Measurements from ENCODE around the gene C17orf50. TPM values are rescaled to one million over a fixed set of nuclear protein-coding genes. Genes with fewer than 3 reads are reported as not detected.

The C17orf50 gene
- total RNA-seq, 4 donors from 2014 or later, result not detected

DNA sequence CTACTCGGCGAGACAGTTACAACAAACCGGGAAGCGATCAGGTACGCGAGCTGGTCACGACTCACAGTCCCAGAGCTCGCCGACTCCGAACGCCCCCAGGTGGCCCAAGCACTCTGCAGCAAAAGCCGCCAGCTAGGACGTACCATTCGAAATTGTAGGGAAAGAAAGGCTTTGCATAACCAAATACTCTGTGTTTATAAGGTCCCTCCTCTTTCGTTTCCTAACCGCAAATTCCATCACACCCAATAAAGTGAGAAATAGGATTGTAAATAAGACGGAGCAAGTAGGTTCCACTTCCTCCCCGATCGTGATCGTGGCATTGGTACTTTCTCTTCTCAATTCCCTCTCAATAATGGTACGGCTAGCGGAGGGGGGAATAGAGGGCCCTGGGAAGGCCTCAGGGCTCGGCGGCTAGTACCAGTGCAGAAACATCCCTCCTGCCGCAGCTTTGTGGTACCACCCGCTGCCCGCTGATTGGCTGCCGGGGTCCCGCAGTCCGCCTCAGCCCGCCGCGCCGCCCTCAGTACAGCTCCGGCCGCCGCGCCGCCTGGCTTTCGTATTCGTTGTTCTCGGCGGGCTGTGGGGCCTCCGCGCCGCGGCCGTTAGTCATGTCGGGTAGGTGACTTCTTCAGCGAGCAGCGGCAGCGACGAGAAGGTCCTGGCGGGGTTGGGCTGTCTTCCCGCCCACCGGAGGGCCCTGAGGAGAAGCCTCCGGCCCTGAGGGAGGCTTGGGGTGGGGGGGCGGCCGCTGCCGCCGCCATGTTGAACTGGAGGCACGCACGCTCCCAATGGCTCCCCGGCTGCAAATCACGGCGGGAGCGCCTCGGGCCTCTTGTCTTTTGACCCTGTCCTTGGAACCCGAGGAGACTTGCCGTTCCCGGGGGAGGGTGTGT, 48.5 kb downstream of the C17orf50 start, which contains the start of gene TAF15:
TAF15 (plus strand) TSS at position 523 of the 893 bp plus-strand sequence; CDS start at position 609, 86 bp downstream.
- no peaks in the 10 kb centered on the region for H3K27me3 ChIP-seq
- no peaks in the 10 kb centered on the region for H3K9me3 ChIP-seq
- peak; percentile 99 to 100 for TF ChIP-seq POLR2A (IDR thresholded peaks at IDR 0.05)
- TF ChIP-seq, protein P1, sequence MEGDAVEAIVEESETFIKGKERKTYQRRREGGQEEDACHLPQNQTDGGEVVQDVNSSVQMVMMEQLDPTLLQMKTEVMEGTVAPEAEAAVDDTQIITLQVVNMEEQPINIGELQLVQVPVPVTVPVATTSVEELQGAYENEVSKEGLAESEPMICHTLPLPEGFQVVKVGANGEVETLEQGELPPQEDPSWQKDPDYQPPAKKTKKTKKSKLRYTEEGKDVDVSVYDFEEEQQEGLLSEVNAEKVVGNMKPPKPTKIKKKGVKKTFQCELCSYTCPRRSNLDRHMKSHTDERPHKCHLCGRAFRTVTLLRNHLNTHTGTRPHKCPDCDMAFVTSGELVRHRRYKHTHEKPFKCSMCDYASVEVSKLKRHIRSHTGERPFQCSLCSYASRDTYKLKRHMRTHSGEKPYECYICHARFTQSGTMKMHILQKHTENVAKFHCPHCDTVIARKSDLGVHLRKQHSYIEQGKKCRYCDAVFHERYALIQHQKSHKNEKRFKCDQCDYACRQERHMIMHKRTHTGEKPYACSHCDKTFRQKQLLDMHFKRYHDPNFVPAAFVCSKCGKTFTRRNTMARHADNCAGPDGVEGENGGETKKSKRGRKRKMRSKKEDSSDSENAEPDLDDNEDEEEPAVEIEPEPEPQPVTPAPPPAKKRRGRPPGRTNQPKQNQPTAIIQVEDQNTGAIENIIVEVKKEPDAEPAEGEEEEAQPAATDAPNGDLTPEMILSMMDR (IDR thresholded peaks at IDR 0.05 in 4 of 5, conservative IDR thresholded peaks at IDR 0.05 in 1 of 5), result peak; percentile 50 to 84 (median 83)
- intact Hi-C loops (cut with DNase I; ENCODE audit: low total_unique reads), result loop anchor here (1.0 to 10.0 kb wide), 3 partner anchors 45 to 676 kb away; partner anchors contain the start of genes PEX12 and ZNHIT3
- no peaks in the 10 kb centered on the region for H3K36me3 ChIP-seq
- peak; percentile 97 for DNase-seq
- H3K4me1 ChIP-seq, result peaks cover 21 to 35% of the 10 kb centered on the region in 2 donors
- H3K27ac ChIP-seq, result peak within 1 kb of the TSS; percentile 90 to 99 (median 94)
- peak; percentile 97 for ATAC-seq
- in situ Hi-C loops (cut with MboI; ENCODE audit: low sequenced_read_pairs in 4 of 4), result loop anchor here in 3 of 4 donors (5.0 to 10.0 kb wide), 3 partner anchors 42 to 54 kb away; partner anchors contain the start of genes C17orf50 (in 1 of the 3) and GAS2L2 (in 1 of the 3)
- H3K4me3 ChIP-seq, result peak within 1 kb of the TSS; percentile 75 to 98 (median 88)

DNA sequence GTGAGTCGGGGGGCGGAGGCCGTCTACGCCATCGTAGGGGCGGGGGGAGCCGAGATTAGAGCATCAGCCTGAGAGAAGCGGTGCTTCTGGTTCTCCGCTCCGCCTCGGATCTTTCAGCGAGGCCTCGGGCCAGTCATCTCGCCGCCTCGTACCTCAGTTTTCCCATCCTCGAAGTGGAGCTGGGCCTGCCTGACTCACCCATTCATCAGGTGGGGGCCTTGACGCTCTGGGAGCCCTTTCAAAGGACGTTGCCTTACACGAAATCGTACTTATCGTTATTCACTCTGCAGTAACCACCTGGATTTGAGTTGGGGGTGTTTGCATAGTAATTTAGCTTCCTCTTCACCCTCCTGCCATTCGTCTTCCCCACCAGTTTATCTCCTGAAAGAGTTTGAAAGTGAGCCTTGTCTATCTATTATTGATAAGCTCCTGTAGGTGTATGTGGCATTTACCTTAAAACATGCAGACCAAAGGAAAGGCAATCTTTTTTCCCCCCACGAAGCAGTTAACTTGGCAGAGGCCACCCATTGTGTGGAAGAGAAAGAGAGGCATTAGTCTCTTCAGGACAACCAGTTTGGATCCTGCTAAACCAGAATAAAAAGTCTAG, 49.3 kb downstream of the C17orf50 start:
- DNase-seq, result no peak
- in situ Hi-C loops (cut with MboI; ENCODE audit: low sequenced_read_pairs in 4 of 4), result loop anchor here in 3 of 4 donors (5.0 to 10.0 kb wide), 3 partner anchors 43 to 55 kb away; partner anchors contain the start of genes C17orf50 (in 1 of the 3) and GAS2L2 (in 1 of the 3)

DNA sequence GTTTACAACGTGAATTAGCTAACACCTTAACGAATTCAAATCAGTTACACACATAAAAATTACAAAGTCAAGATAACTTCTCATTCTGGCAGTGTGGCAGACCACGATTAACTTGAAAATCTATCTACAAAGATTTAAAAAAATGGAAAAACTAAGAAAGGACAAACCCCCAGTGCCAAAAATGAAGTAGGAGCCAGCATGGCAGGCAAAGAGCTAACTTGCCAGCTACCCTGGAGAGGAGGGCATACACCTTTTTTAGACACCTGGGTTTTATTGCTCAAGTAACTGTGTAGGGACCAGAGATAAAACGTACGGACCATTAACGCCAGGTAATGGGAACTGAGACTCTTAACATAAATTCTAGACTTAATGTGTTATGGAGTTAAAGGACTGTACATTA, 51.1 kb downstream of the C17orf50 start:
- Histone ChIP-seq H3K4me3 (no peak overlapping the region), H3K27me3 (no peaks in the 10 kb centered on the region), H3K27ac (no peak overlapping the region), H3K4me1 (peaks cover 35 to 44% of the 10 kb centered on the region in 2 donors), H3K9me3 (no peaks in the 10 kb centered on the region), H3K36me3 (no peaks in the 10 kb centered on the region)
- in situ Hi-C loops (cut with MboI; ENCODE audit: low sequenced_read_pairs in 4 of 4) (no loop called here), intact Hi-C loops (cut with DNase I; ENCODE audit: low total_unique reads) (no loop called here)
- DNase-seq (no peak), ATAC-seq (no peak)
- TF ChIP-seq POLR2A (IDR thresholded peaks at IDR 0.05), result no peak
- TF ChIP-seq, protein P1 (IDR thresholded peaks at IDR 0.05 in 4 of 5, conservative IDR thresholded peaks at IDR 0.05 in 1 of 5), result no peak

More for the DNA sequence above, 49.3 kb downstream of the C17orf50 start:
- intact Hi-C loops (cut with DNase I; ENCODE audit: low total_unique reads), result loop anchor here (1.0 to 10.0 kb wide), 3 partner anchors 46 to 675 kb away; partner anchors contain the start of genes PEX12 and ZNHIT3
- Histone ChIP-seq H3K27me3 (no peaks in the 10 kb centered on the region), H3K4me1 (peaks cover 26 to 37% of the 10 kb centered on the region in 2 donors), H3K36me3 (no peaks in the 10 kb centered on the region), H3K9me3 (no peaks in the 10 kb centered on the region), H3K4me3 (peak overlapping the region; percentile 75 to 98 (median 88)), H3K27ac (peak overlapping the region; percentile 90 to 99 (median 94))
- no peak for TF ChIP-seq POLR2A (IDR thresholded peaks at IDR 0.05)
- TF ChIP-seq, protein P1 (IDR thresholded peaks at IDR 0.05 in 4 of 5, conservative IDR thresholded peaks at IDR 0.05 in 1 of 5), result no peak
- peak; percentile 5 to 12 for ATAC-seq

DNA sequence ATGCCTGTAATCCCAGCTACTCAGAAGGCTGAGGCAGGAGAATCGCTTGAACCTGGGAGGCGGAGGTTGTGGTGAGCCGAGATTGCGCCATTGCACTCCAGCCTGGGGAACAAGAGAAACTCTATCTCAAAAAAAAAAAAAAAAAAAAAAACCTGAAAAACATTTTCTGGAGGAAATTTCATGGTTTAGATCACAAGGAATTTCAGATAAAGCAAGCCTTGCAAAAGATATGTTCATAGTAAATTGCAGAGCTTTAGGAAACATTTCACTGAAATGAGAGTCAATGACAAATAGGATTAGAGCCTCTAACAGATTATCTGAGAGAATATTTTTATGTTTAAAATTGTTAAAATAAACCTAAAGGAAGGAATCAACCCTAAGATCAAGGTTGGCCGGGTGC, 51.8 kb downstream of the C17orf50 start:
- no peak for ATAC-seq
- no peak overlapping the region for H3K27ac ChIP-seq
- in situ Hi-C loops (cut with MboI; ENCODE audit: low sequenced_read_pairs in 4 of 4), result no loop called here
- no peaks in the 10 kb centered on the region for H3K27me3 ChIP-seq
- H3K4me3 ChIP-seq, result no peak overlapping the region
- no peak for DNase-seq
- TF ChIP-seq, protein P1 (IDR thresholded peaks at IDR 0.05 in 4 of 5, conservative IDR thresholded peaks at IDR 0.05 in 1 of 5), result no peak
- TF ChIP-seq POLR2A (IDR thresholded peaks at IDR 0.05), result no peak
- H3K9me3 ChIP-seq, result no peaks in the 10 kb centered on the region
- H3K36me3 ChIP-seq, result no peaks in the 10 kb centered on the region
- peaks cover 41 to 47% of the 10 kb centered on the region in 2 donors for H3K4me1 ChIP-seq
- intact Hi-C loops (cut with DNase I; ENCODE audit: low total_unique reads), result no loop called here

Other genes starting within 250 kb of the C17orf50 start
- gene SLFN12L, start 223.2 kb upstream of the C17orf50 start, total RNA-seq, result under 1 TPM in 3 of 4 donors, not detected in 1; 0.10 to 0.31 (median 0.15) TPM
- gene SLFN14, start 200.1 kb upstream of the C17orf50 start, total RNA-seq, result not detected
- 10 to 100 TPM in 1 of 4 donors, 1 to 10 TPM in 3; 4.4 to 14.2 (median 6.2) TPM for gene PEX12, start 182.3 kb upstream of the C17orf50 start, total RNA-seq
- gene AP2B1, start 173.6 kb upstream of the C17orf50 start, total RNA-seq, result 10 to 100 TPM; 31.3 to 48.7 (median 38.1) TPM
- gene RASL10B, start 29.2 kb upstream of the C17orf50 start, total RNA-seq, result 10 to 100 TPM in 2 of 4 donors, 1 to 10 TPM in 2; 4.7 to 13.8 (median 10.0) TPM
- under 1 TPM in 2 of 4 donors, not detected in 2; 0.15 to 0.75 TPM for gene GAS2L2, start 7.6 kb upstream of the C17orf50 start, total RNA-seq
- 10 to 100 TPM in 1 of 4 donors, 1 to 10 TPM in 3; 3.1 to 10.3 (median 5.9) TPM for gene MMP28, start 34.8 kb downstream of the C17orf50 start, total RNA-seq
- gene TAF15, start 48.6 kb downstream of the C17orf50 start, total RNA-seq, result 10 to 100 TPM; 25.2 to 39.5 (median 31.6) TPM
- not detected for gene HEATR9, start 108.0 kb downstream of the C17orf50 start, total RNA-seq
- 1 to 10 TPM in 3 of 4 donors, under 1 TPM in 1; 0.55 to 2.1 (median 1.8) TPM for gene CCL5, start 119.5 kb downstream of the C17orf50 start, total RNA-seq
- not detected for gene RDM1, start 169.9 kb downstream of the C17orf50 start, total RNA-seq
- gene LYZL6, start 182.8 kb downstream of the C17orf50 start, total RNA-seq, result not detected
- under 1 TPM in 1 of 4 donors, not detected in 3; 0.33 TPM for gene CCL16, start 220.6 kb downstream of the C17orf50 start, total RNA-seq
- gene CCL14, start 225.8 kb downstream of the C17orf50 start, total RNA-seq, result 10 to 100 TPM in 2 of 4 donors, 1 to 10 TPM in 2; 4.9 to 25.9 (median 12.1) TPM
- not detected for gene CCL15, start 240.7 kb downstream of the C17orf50 start, total RNA-seq